ENCODE measurements around the gene BICD1. TPM values are rescaled to one million over a fixed set of nuclear protein-coding genes. Genes with fewer than 3 reads are reported as not detected.

BICD1 gene
- total and polyA plus RNA-seq, 4 donors: 6.1 to 22.9 (median 12.8) TPM

DNA sequence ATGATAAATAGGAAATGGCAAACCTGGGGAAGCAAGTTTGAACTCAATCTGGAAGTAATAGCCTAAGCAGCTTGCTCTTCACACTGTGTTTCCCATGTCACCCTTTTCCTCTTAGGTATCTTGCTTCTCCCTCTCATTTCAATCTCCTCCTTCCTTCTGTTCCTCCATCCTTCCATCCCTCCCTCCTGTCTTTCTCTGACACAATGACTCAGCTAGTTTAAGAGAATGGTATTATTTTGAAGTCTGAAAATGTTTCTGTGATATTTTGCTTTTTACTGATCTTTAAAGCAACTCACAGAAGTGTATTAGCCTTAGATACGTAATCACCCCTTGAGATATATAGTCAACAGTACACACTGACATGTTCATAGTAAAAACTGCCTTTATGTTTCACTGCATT, 236.8 kb downstream of the BICD1 start:
- H3K27me3 ChIP-seq (ENCODE audit: control insufficient read depth in 3 of 3, insufficient read depth in 3 of 3, low read length in 2 of 3): no peaks in the 10 kb centered on the region
- ATAC-seq (ENCODE audit: insufficient read depth, low FRiP score): no peak
- peaks cover 0 to 4% (median 2%) of the 10 kb centered on the region in 4 donors for H3K36me3 ChIP-seq (ENCODE audit: control insufficient read depth in 4 of 4, insufficient read depth in 4 of 4, low read length in 4 of 4)
- 98 to 100% methylated on average over 1 of the region's 1 CpG for WGBS, 2 donors
- H3K27ac ChIP-seq (ENCODE audit: low read depth in 1 of 2, low read length in 1 of 2): no peak overlapping the region
- no peak for DNase-seq
- H3K9ac ChIP-seq (ENCODE audit: insufficient read depth in 1 of 2, low read length in 2 of 2): no peak overlapping the region
- no peak overlapping the region for H3K4me3 ChIP-seq
- no peaks in the 10 kb centered on the region for H3K4me1 ChIP-seq (ENCODE audit: control insufficient read depth in 5 of 5, insufficient read depth in 5 of 5, low read length in 5 of 5)
- TF ChIP-seq, protein P1, sequence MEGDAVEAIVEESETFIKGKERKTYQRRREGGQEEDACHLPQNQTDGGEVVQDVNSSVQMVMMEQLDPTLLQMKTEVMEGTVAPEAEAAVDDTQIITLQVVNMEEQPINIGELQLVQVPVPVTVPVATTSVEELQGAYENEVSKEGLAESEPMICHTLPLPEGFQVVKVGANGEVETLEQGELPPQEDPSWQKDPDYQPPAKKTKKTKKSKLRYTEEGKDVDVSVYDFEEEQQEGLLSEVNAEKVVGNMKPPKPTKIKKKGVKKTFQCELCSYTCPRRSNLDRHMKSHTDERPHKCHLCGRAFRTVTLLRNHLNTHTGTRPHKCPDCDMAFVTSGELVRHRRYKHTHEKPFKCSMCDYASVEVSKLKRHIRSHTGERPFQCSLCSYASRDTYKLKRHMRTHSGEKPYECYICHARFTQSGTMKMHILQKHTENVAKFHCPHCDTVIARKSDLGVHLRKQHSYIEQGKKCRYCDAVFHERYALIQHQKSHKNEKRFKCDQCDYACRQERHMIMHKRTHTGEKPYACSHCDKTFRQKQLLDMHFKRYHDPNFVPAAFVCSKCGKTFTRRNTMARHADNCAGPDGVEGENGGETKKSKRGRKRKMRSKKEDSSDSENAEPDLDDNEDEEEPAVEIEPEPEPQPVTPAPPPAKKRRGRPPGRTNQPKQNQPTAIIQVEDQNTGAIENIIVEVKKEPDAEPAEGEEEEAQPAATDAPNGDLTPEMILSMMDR (IDR thresholded peaks at IDR 0.05; ENCODE audit: control extremely low read depth, extremely low read depth): no peak
- no peaks in the 10 kb centered on the region for H3K9me3 ChIP-seq (ENCODE audit: control insufficient read depth in 4 of 4, insufficient read depth in 3 of 4, low read length in 3 of 4)

DNA sequence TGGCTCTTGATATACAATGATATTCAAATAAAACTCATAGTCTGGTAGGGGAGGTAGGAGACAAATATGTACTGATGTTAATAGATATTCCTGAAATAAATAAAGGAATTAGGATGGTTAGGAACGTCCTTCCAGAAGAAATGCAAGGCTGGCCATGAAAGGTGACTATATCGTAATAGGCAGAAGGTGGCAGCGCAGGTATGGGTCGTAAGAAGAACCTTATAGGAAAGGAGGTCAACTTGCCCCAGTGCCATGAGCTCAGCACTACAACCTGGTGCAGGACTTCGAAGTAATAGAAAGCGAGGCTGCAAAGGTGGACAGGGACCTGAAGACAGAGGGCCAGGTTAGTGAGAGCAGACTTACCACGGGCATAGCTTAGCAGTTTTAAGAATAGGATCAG, 237.4 kb downstream of the BICD1 start:
- Histone ChIP-seq H3K9me3 (ENCODE audit: control insufficient read depth in 4 of 4, insufficient read depth in 3 of 4, low read length in 3 of 4) (no peaks in the 10 kb centered on the region), H3K27me3 (ENCODE audit: control insufficient read depth in 3 of 3, insufficient read depth in 3 of 3, low read length in 2 of 3) (no peaks in the 10 kb centered on the region), H3K27ac (ENCODE audit: low read depth in 1 of 2, low read length in 1 of 2) (no peak overlapping the region), H3K4me3 (no peak overlapping the region), H3K36me3 (ENCODE audit: control insufficient read depth in 4 of 4, insufficient read depth in 4 of 4, low read length in 4 of 4) (peaks cover 0 to 2% (median 0%) of the 10 kb centered on the region in 4 donors), H3K9ac (ENCODE audit: insufficient read depth in 1 of 2, low read length in 2 of 2) (no peak overlapping the region), H3K4me1 (ENCODE audit: control insufficient read depth in 5 of 5, insufficient read depth in 5 of 5, low read length in 5 of 5) (no peaks in the 10 kb centered on the region)
- no peak for DNase-seq
- WGBS, 2 donors: 78 to 87% methylated on average over 7 of the region's 7 CpGs
- TF ChIP-seq, protein P1 (IDR thresholded peaks at IDR 0.05; ENCODE audit: control extremely low read depth, extremely low read depth): no peak
- ATAC-seq (ENCODE audit: insufficient read depth, low FRiP score): no peak

DNA sequence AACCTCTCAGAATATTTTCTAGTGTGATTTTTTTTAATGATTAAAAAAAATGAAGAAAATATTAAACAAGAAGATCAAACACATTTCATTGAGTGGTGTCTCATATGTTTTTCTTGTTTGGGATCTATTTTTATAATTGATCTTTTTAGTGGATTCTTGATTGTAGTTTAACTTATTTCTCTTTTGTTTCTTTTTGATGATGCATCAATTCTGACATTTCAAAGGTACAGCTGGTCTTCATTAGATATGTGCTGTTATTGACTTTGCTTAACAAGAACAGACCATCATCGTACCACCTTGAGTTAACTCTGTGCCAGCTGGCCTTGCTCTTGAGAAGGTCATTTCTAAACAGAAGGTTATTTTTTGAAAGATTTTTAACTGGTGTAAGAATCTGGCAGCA, 246.9 kb downstream of the BICD1 start:
- Histone ChIP-seq H3K4me3 (no peak overlapping the region), H3K36me3 (ENCODE audit: control insufficient read depth in 4 of 4, insufficient read depth in 4 of 4, low read length in 4 of 4) (no peaks in the 10 kb centered on the region), H3K9ac (ENCODE audit: insufficient read depth in 1 of 2, low read length in 2 of 2) (no peak overlapping the region), H3K4me1 (ENCODE audit: control insufficient read depth in 5 of 5, insufficient read depth in 5 of 5, low read length in 5 of 5) (no peaks in the 10 kb centered on the region), H3K9me3 (ENCODE audit: control insufficient read depth in 4 of 4, insufficient read depth in 3 of 4, low read length in 3 of 4) (no peaks in the 10 kb centered on the region), H3K27ac (ENCODE audit: low read depth in 1 of 2, low read length in 1 of 2) (no peak overlapping the region), H3K27me3 (ENCODE audit: control insufficient read depth in 3 of 3, insufficient read depth in 3 of 3, low read length in 2 of 3) (no peaks in the 10 kb centered on the region)
- TF ChIP-seq, protein P1 (IDR thresholded peaks at IDR 0.05; ENCODE audit: control extremely low read depth, extremely low read depth): no peak
- no peak for ATAC-seq (ENCODE audit: insufficient read depth, low FRiP score)
- 88 to 93% methylated on average over 1 of the region's 1 CpG for WGBS, 2 donors
- DNase-seq: no peak

DNA sequence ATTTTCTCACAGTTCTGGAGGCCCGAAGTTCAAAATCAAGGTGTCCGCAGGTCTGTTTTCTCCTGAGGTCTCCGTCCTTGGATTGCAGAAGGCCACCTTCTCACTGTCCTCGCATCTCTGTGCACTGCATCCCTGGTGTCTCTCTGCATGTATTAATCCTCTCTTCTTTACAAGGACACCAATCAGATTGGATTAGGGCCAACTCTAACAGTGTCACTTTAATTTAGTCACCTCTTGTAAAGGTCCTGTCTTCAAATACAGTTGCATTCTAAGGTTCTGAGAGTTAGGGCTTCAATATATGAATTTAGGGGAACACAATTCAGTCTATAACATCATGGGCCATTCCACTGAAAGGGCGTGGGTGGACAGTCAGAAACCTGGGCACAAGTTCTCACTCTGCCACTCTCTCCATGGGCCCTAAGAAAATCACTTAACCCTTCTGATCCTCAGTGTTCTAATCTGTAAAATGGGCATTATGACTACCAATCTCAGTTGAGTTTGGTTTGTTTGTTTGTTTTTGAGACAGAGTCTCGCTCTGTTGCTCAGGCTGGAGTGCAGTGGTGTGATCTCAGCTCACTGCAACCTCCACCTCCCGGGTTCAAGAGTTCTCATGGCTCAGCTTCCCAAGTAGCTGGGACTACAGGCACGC, 251.1 kb downstream of the BICD1 start:
- Histone ChIP-seq H3K27me3 (ENCODE audit: control insufficient read depth in 3 of 3, insufficient read depth in 3 of 3, low read length in 2 of 3) (no peaks in the 10 kb centered on the region), H3K36me3 (ENCODE audit: control insufficient read depth in 4 of 4, insufficient read depth in 4 of 4, low read length in 4 of 4) (no peaks in the 10 kb centered on the region), H3K27ac (ENCODE audit: low read depth in 1 of 2, low read length in 1 of 2) (no peak overlapping the region), H3K9me3 (ENCODE audit: control insufficient read depth in 4 of 4, insufficient read depth in 3 of 4, low read length in 3 of 4) (no peaks in the 10 kb centered on the region), H3K4me3 (no peak overlapping the region), H3K4me1 (ENCODE audit: control insufficient read depth in 5 of 5, insufficient read depth in 5 of 5, low read length in 5 of 5) (peaks cover 0 to 1% (median 0%) of the 10 kb centered on the region in 5 donors), H3K9ac (ENCODE audit: insufficient read depth in 1 of 2, low read length in 2 of 2) (no peak overlapping the region)
- ATAC-seq (ENCODE audit: insufficient read depth, low FRiP score): no peak
- no peak for DNase-seq
- TF ChIP-seq, protein P1 (IDR thresholded peaks at IDR 0.05; ENCODE audit: control extremely low read depth, extremely low read depth): no peak
- WGBS, 2 donors: 97% methylated on average over 8 of the region's 8 CpGs

Data from lung (tissue), 12 donors.